IMR-90 (cell line): ENCODE measurements around the gene PPP1R9A. TPM values are rescaled to one million over a fixed set of nuclear protein-coding genes. Genes with fewer than 3 reads are reported as not detected.

Experiments
- ATAC-seq: fragments of 200-7000 bp; cut with Tn5 transposase; 2 replicates; pipeline ENCODE4 v1.9.1; 2020; ENCODE audit warnings: low read depth, mild to moderate bottlenecking, moderate library complexity
- BruUV-seq: library from RNA; stranded (reverse); fragments of 400-500 nt; replicated peaks from 2 replicates; lab custom pipeline; 2021; lab: Mats Ljungman, UMichigan
- CTCF ChIA-PET: fragments of 300-600 bp; formaldehyde crosslinking; extraction: SDS; loops from one replicate; lab custom pipeline; 2021; ENCODE audit warnings: antibody characterized with exemption; lab: Yijun Ruan, JAX
- POLR2A ChIA-PET: fragments of 300-600 bp; sonication (Branson Sonifier 250); formaldehyde crosslinking; loops from one replicate; lab custom pipeline; 2022; ENCODE audit warnings: antibody characterized with exemption; ENCODE audit not compliant: unreplicated experiment; lab: Charles Lee
- DNase-seq: peaks from one replicate; pipeline ENCODE4 v3.0.0; 2013
- H2AFZ ChIP-seq: replicated peaks from 2 replicates; pipeline ENCODE3; 2013; ENCODE audit warnings: low read length, mild to moderate bottlenecking; ENCODE audit not compliant: poor library complexity
- H2AK5ac ChIP-seq: 2 replicates; pipeline ENCODE4 v1.6.1; 2013; ENCODE audit warnings: low read depth, low read length, inconsistent platforms
- H2AK9ac ChIP-seq: replicated peaks from 2 replicates; pipeline ENCODE3; 2013; ENCODE audit warnings: mild to moderate bottlenecking, low read depth, low read length, moderate library complexity; ENCODE audit not compliant: poor library complexity
- H2BK120ac ChIP-seq: 2 replicates; pipeline ENCODE4 v1.6.1; 2013; ENCODE audit warnings: low read depth, low read length, inconsistent platforms
- H2BK15ac ChIP-seq: 3 replicates; pipeline ENCODE4 v1.6.1; 2013; ENCODE audit warnings: low read depth, low read length, inconsistent platforms
- H2BK20ac ChIP-seq: 2 replicates; pipeline ENCODE4 v1.6.1; 2013; ENCODE audit warnings: low read depth, mild to moderate bottlenecking, inconsistent platforms, low read length, moderate library complexity
- H2BK5ac ChIP-seq: 2 replicates; pipeline ENCODE4 v1.6.1; 2013; ENCODE audit warnings: mild to moderate bottlenecking, low read depth, low read length, inconsistent platforms; ENCODE audit not compliant: poor library complexity, severe bottlenecking
- H3K14ac ChIP-seq: replicated peaks from 2 replicates; pipeline ENCODE4 v1.6.1; 2013; ENCODE audit warnings: low read depth, low read length, inconsistent platforms
- H3K18ac ChIP-seq: 2 replicates; pipeline ENCODE4 v1.6.1; 2013; ENCODE audit warnings: low read depth, low read length, control low read depth
- H3K23ac ChIP-seq: 2 replicates; pipeline ENCODE4 v1.6.1; 2013; ENCODE audit warnings: low read depth, low read length, inconsistent platforms
- H3K27ac ChIP-seq: 2 replicates; pipeline ENCODE4 v1.5.1; 2013; ENCODE audit warnings: mild to moderate bottlenecking, control low read depth, low read length; ENCODE audit not compliant: insufficient read depth
- H3K27me3 ChIP-seq: 2 replicates; pipeline ENCODE4 v1.6.1; 2013; ENCODE audit warnings: low read length; ENCODE audit not compliant: control insufficient read depth, insufficient read depth
- H3K36me3 ChIP-seq: 2 replicates; pipeline ENCODE4 v1.6.1; 2013; ENCODE audit warnings: low read length, mixed read lengths; ENCODE audit not compliant: control insufficient read depth, insufficient read depth
- H3K4ac ChIP-seq: 2 replicates; pipeline ENCODE4 v1.6.1; 2013; ENCODE audit warnings: low read depth, low read length, inconsistent platforms
- H3K4me1 ChIP-seq: 2 replicates; pipeline ENCODE4 v1.6.1; 2013; ENCODE audit warnings: low read length, mixed read lengths; ENCODE audit not compliant: control insufficient read depth, insufficient read depth
- H3K4me2 ChIP-seq: 2 replicates; pipeline ENCODE4 v1.6.1; 2013; ENCODE audit warnings: low read depth, mild to moderate bottlenecking, control low read depth, low read length, moderate library complexity
- H3K4me3 ChIP-seq: 2 replicates; pipeline ENCODE4 v1.5.1; 2013; ENCODE audit warnings: low read depth, mild to moderate bottlenecking, control low read depth, low read length, moderate library complexity; ENCODE audit not compliant: insufficient read depth
- H3K56ac ChIP-seq: 2 replicates; pipeline ENCODE4 v1.6.1; 2013; ENCODE audit warnings: low read length, inconsistent platforms; ENCODE audit not compliant: insufficient read depth; ENCODE audit errors: extremely low read depth
- H3K79me1 ChIP-seq, 2 experiments: 2 replicates each; pipeline ENCODE4 v1.6.1; 2013; ENCODE audit warnings: low read length in 2 of 2, inconsistent platforms in 1 of 2, low read depth in 1 of 2
- H3K9ac ChIP-seq: 2 replicates; pipeline ENCODE4 v1.6.1; 2013; ENCODE audit warnings: low read depth, low read length, control low read depth
- H3K9me1 ChIP-seq: 2 replicates; pipeline ENCODE4 v1.6.1; 2013; ENCODE audit warnings: low read length, inconsistent platforms; ENCODE audit not compliant: insufficient read depth
- H3K9me3 ChIP-seq: 2 replicates; pipeline ENCODE4 v1.6.1; 2013; ENCODE audit warnings: low read length; ENCODE audit not compliant: control insufficient read depth, insufficient read depth
- H4K20me1 ChIP-seq: 2 replicates; pipeline ENCODE4 v1.6.1; 2013; ENCODE audit warnings: low read length, inconsistent platforms; ENCODE audit not compliant: insufficient read depth
- H4K5ac ChIP-seq: 2 replicates; pipeline ENCODE4 v1.6.1; 2013; ENCODE audit warnings: mild to moderate bottlenecking, low read depth, low read length, control low read depth
- H4K8ac ChIP-seq, 2 experiments: 2 replicates each; pipeline ENCODE4 v1.6.1; 2013; ENCODE audit warnings: low read depth in 2 of 2, low read length in 2 of 2, control low read depth in 1 of 2, inconsistent platforms in 1 of 2
- H4K91ac ChIP-seq: 2 replicates; pipeline ENCODE4 v1.6.1; 2013; ENCODE audit warnings: low read depth, low read length, inconsistent platforms; ENCODE audit not compliant: insufficient read depth
- CEBPB ChIP-seq: IDR thresholded peaks from 2 replicates; pipeline ENCODE4 v1.6.1; 2012; ENCODE audit warnings: low read depth, low read length, improper control_type of control experiment
- WGBS, 2 experiments: methylation state at CpG; one replicate each; pipeline versions ENCODE4 v1.1.5 to v1.1.7; 2013; ENCODE audit warnings: missing lambda C conversion rate in 2 of 2; ENCODE audit not compliant: insufficient read length in 1 of 2; ENCODE audit errors: extremely low coverage in 2 of 2; 5-methylcytosine and 5-hydroxymethylcytosine counted together
- dilution Hi-C: fragments of 300-500 bp; cut with HindIII; formaldehyde crosslinking; loops from one replicate; pipeline ENCODE4 v1.14.3; 2018; ENCODE audit warnings: low sequenced_read_pairs; ENCODE audit not compliant: unreplicated experiment
- in situ Hi-C: fragments of 300-500 bp; cut with MboI; formaldehyde crosslinking; loops from 3 replicates; pipeline ENCODE4 v1.14.3; 2019; ENCODE audit warnings: low sequenced_read_pairs, inconsistent platforms, mixed read lengths
- intact Hi-C: fragments of 100-400 bp; cut with micrococcal nuclease; formaldehyde crosslinking; loops from 2 replicates; pipeline ENCODE4 v1.10.0; 2022
- polyA plus RNA-seq, 3 experiments: library from polyadenylated mRNA; depleted of rRNA; stranded (reverse); fragments of >200 nt; gene quantifications; 2 replicates each; pipeline ENCODE4 v1.2.3, GENCODE V29; 2012; ENCODE audit warnings: low replicate concordance in 1 of 3
- total RNA-seq: library from RNA; depleted of rRNA; stranded (reverse); fragments of >200 nt; gene quantifications from 2 replicates; pipeline ENCODE4 v1.2.3, GENCODE V29; 2012

PPP1R9A gene
- total and polyA plus RNA-seq, 2 of the 4 experiments (the other 2 are of a cell fraction), result not detected

DNA sequence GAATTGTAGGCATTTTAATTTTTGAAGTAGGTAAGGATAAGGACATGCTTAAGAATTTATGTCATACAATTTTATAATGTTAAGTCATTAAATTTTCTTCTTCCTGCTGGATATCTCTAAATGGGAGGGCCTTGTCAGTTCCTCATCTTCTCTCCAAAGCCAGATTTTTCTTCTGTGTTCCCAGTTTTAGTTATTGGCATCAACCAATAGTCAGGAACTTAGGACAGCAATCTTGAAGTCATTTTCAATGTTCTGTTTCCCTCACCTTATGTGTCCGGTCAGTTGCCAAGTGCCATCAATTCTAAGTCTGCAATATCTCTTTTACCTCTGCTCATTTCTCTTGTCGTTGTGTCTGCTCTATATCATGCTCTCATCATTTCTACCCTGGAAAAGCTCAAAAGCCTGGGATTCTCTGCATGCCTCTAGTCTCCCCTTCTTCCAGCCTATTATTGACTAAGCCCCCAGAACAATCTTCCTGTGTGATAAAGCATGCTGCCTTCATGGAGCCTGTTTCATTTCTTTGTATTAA lies 145.2 kb downstream of the PPP1R9A start:
- Histone ChIP-seq H3K9ac (no peak overlapping the region), H3K4me2 (no peak overlapping the region), H3K27me3 (no peaks in the 10 kb centered on the region), H3K79me1 (no peaks in the 10 kb centered on the region), H3K4ac (no peak overlapping the region), H3K56ac (no peak overlapping the region), H2BK20ac (no peak overlapping the region), H4K20me1 (no peaks in the 10 kb centered on the region), H2BK15ac (no peak overlapping the region), H4K8ac (no peak overlapping the region), H2AFZ (no peak overlapping the region), H3K23ac (no peak overlapping the region), H3K4me1 (no peaks in the 10 kb centered on the region), H3K14ac (no peak overlapping the region), H2AK5ac (no peak overlapping the region), H3K36me3 (no peaks in the 10 kb centered on the region), H3K18ac (no peak overlapping the region), H2BK120ac (no peak overlapping the region), H2BK5ac (no peak overlapping the region), H4K5ac (no peak overlapping the region), H2AK9ac (no peak overlapping the region), H3K4me3 (no peak overlapping the region), H3K9me3 (no peaks in the 10 kb centered on the region), H3K27ac (no peak overlapping the region), H4K91ac (no peak overlapping the region), H3K9me1 (no peaks in the 10 kb centered on the region)
- WGBS, 2 experiments, result 100% methylated on average over 1 of the region's 2 CpGs; no CpG with 5 or more reads in 1 of the 2 experiments
- CTCF ChIA-PET, result interaction anchor here (0.5 kb wide), 1 partner anchor 603 kb away, joined by 3 read pairs; no protein-coding TSS in a partner anchor
- no peak for TF ChIP-seq CEBPB
- dilution Hi-C loops, result no loop called here
- DNase-seq, result no peak
- in situ Hi-C loops, result no loop called here
- POLR2A ChIA-PET, result no interaction called here
- BruUV-seq, result no TSS peak
- intact Hi-C loops, result no loop called here
- ATAC-seq, result no peak
